ENCODE results near the gene ATP6V0E1.

DNA sequence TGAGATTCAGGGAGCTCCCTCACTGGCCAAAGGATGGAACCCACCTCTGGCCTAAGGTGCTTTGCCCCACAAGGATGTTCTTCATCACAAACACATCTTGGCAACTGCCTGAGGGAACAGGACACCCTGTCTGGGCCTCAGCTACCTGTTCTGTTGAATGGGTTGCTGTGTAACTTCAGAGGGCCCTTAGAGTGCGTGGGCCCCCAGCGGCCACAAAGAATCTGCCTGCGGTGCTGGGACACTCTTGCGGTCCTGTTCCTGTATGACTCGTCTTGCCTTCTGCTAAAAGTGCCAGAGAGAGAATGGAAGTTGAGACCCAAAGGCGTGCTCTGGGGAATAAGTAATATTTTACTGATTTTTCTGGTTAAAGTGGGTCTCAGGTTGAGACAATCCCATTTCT lies 38.4 kb upstream of the ATP6V0E1 start:
- TF ChIP-seq GATA2 (IDR thresholded peaks at IDR 0.05; ENCODE audit: low read depth, low read length) (no peak), GATA3 (IDR thresholded peaks at IDR 0.05; ENCODE audit: low read depth, low read length) (no peak)
